H9 (cell line): Measurements from ENCODE around the gene SLC6A7. TPM values are rescaled to one million over a fixed set of nuclear protein-coding genes. Genes with fewer than 3 reads are reported as not detected.

Experiments
- DNase-seq: peaks from one replicate; pipeline ENCODE4 v3.0.0-alpha.2; 2017
- H2AFZ ChIP-seq: one replicate; pipeline ENCODE4 v1.6.1; 2013; ENCODE audit warnings: mild to moderate bottlenecking, low read length, control low read depth, moderate library complexity
- H2AK5ac ChIP-seq: 2 replicates; pipeline ENCODE4 v1.6.1; 2013; ENCODE audit warnings: low read length, control low read depth, mixed read lengths; ENCODE audit not compliant: insufficient read length
- H2BK120ac ChIP-seq: one replicate; pipeline ENCODE4 v1.6.1; 2013; ENCODE audit warnings: low read depth, mild to moderate bottlenecking, low read length, control low read depth, inconsistent platforms; ENCODE audit not compliant: poor library complexity, severe bottlenecking
- H2BK12ac ChIP-seq: 2 replicates; pipeline ENCODE4 v1.6.1; 2013; ENCODE audit warnings: low read length, control low read depth, mixed read lengths, low read depth; ENCODE audit not compliant: insufficient read length
- H2BK15ac ChIP-seq: 2 replicates; pipeline ENCODE4 v1.6.1; 2013; ENCODE audit warnings: low read depth, low read length, control low read depth
- H2BK20ac ChIP-seq: one replicate; pipeline ENCODE4 v1.6.1; 2013; ENCODE audit warnings: low read depth, mild to moderate bottlenecking, low read length, control low read depth, inconsistent platforms; ENCODE audit not compliant: poor library complexity, severe bottlenecking
- H2BK5ac ChIP-seq: 2 replicates; pipeline ENCODE4 v1.6.1; 2013; ENCODE audit warnings: low read length, control low read depth, mixed read lengths; ENCODE audit not compliant: insufficient read length
- H3K14ac ChIP-seq: 2 replicates; pipeline ENCODE4 v1.6.1; 2013; ENCODE audit warnings: low read length, control low read depth; ENCODE audit not compliant: insufficient read depth
- H3K18ac ChIP-seq: 2 replicates; pipeline ENCODE4 v1.6.1; 2013; ENCODE audit warnings: low read depth, mild to moderate bottlenecking, mixed read lengths, low read length, control low read depth; ENCODE audit not compliant: insufficient read length
- H3K23ac ChIP-seq: 2 replicates; pipeline ENCODE4 v1.6.1; 2013; ENCODE audit warnings: low read length, control low read depth, mixed read lengths, low read depth; ENCODE audit not compliant: insufficient read length
- H3K23me2 ChIP-seq: 2 replicates; pipeline ENCODE4 v1.6.1; 2013; ENCODE audit warnings: low read depth, mild to moderate bottlenecking, mixed read lengths, low read length, control low read depth; ENCODE audit not compliant: insufficient read length, poor library complexity, severe bottlenecking
- H3K27ac ChIP-seq: 2 replicates; pipeline ENCODE4 v1.5.1; 2013; ENCODE audit warnings: low read length, control low read depth, mixed read lengths, low read depth; ENCODE audit not compliant: insufficient read length
- H3K27me3 ChIP-seq: 2 replicates; pipeline ENCODE4 v1.6.1; 2013; ENCODE audit warnings: low read length, control low read depth, inconsistent platforms; ENCODE audit not compliant: insufficient read depth
- H3K4ac ChIP-seq: 2 replicates; pipeline ENCODE4 v1.6.1; 2013; ENCODE audit warnings: low read depth, mild to moderate bottlenecking, control low read depth, inconsistent platforms, low read length, moderate library complexity
- H3K4me1 ChIP-seq: 2 replicates; pipeline ENCODE4 v1.6.1; 2013; ENCODE audit warnings: low read length, control low read depth, inconsistent platforms; ENCODE audit not compliant: insufficient read depth
- H3K4me2 ChIP-seq: 2 replicates; pipeline ENCODE4 v1.6.1; 2013; ENCODE audit warnings: low read length, control low read depth, mixed read lengths; ENCODE audit not compliant: insufficient read length, insufficient read depth
- H3K56ac ChIP-seq: 2 replicates; pipeline ENCODE4 v1.6.1; 2013; ENCODE audit warnings: low read depth, mild to moderate bottlenecking, mixed read lengths, low read length, control low read depth; ENCODE audit not compliant: insufficient read length
- H3K79me1 ChIP-seq: 2 replicates; pipeline ENCODE4 v1.6.1; 2013; ENCODE audit warnings: low read depth, mild to moderate bottlenecking, moderate library complexity, low read length, control low read depth, inconsistent platforms; ENCODE audit not compliant: insufficient read depth, poor library complexity, severe bottlenecking
- H3K79me2 ChIP-seq: 2 replicates; pipeline ENCODE4 v1.6.1; 2013; ENCODE audit warnings: low read length, control low read depth, inconsistent platforms; ENCODE audit not compliant: insufficient read depth
- H3K9ac ChIP-seq: 2 replicates; pipeline ENCODE4 v1.6.1; 2013; ENCODE audit warnings: low read length, control low read depth, mixed read lengths; ENCODE audit not compliant: insufficient read length; ENCODE audit errors: extremely low read depth
- H3K9me3 ChIP-seq: one replicate; pipeline ENCODE4 v1.6.1; 2013; ENCODE audit warnings: low read depth, low read length, inconsistent platforms; ENCODE audit not compliant: control insufficient read depth
- H3T11ph ChIP-seq: one replicate; pipeline ENCODE4 v1.6.1; 2013; ENCODE audit warnings: mild to moderate bottlenecking, low read length, control low read depth, inconsistent platforms
- H4K20me1 ChIP-seq: one replicate; pipeline ENCODE4 v1.6.1; 2013; ENCODE audit not compliant: control insufficient read depth, insufficient read length, insufficient read depth
- H4K5ac ChIP-seq: 2 replicates; pipeline ENCODE4 v1.6.1; 2013; ENCODE audit warnings: low read depth, mild to moderate bottlenecking, mixed read lengths, low read length, control low read depth; ENCODE audit not compliant: insufficient read length
- H4K8ac ChIP-seq: replicated peaks from 2 replicates; pipeline ENCODE4 v1.6.1; 2013; ENCODE audit warnings: low read length, control low read depth, mixed read lengths, low read depth; ENCODE audit not compliant: insufficient read length
- H4K91ac ChIP-seq: 2 replicates; pipeline ENCODE4 v1.6.1; 2013; ENCODE audit warnings: low read depth, mild to moderate bottlenecking, moderate library complexity, mixed read lengths, low read length, control low read depth; ENCODE audit not compliant: insufficient read length
- H3K27ac Mint-ChIP-seq, 3 experiments: 2 replicates in 2 of 3; 3 replicates in 1 of 3; pipeline ENCODE4 v1.8.0; 2020 to 2021; ENCODE audit warnings: mixed read lengths in 3 of 3, mild to moderate bottlenecking in 1 of 3, moderate library complexity in 1 of 3
- H3K27me3 Mint-ChIP-seq: 2 replicates; pipeline ENCODE4 v1.8.0; 2021; ENCODE audit warnings: low read depth, mild to moderate bottlenecking, moderate library complexity, mixed read lengths
- H3K36me3 Mint-ChIP-seq, 3 experiments: 2 replicates in 2 of 3; 3 replicates in 1 of 3; pipeline ENCODE4 v1.8.0; 2020 to 2021; ENCODE audit warnings: low read depth in 3 of 3, mixed read lengths in 3 of 3; ENCODE audit not compliant: insufficient read depth in 1 of 3
- H3K4me1 Mint-ChIP-seq, 2 experiments: 2 replicates each; pipeline ENCODE4 v1.8.0; 2020; ENCODE audit warnings: mixed read lengths in 2 of 2
- H3K4me3 Mint-ChIP-seq, 2 experiments: 2 replicates in 1 of 2; 3 replicates in 1 of 2; pipeline ENCODE4 v1.8.0; 2020 to 2021; ENCODE audit warnings: mild to moderate bottlenecking in 2 of 2, mixed read lengths in 2 of 2, moderate library complexity in 1 of 2
- H3K9me3 Mint-ChIP-seq, 2 experiments: 2 replicates in 1 of 2; 3 replicates in 1 of 2; pipeline ENCODE4 v1.8.0; 2020; ENCODE audit warnings: mild to moderate bottlenecking in 2 of 2, mixed read lengths in 2 of 2, moderate library complexity in 1 of 2
- WGBS: extraction: QIAGEN DNeasy Blood & Tissue Kit; methylation state at CpG from one replicate; pipeline ENCODE4 v1.1.7; 2013; ENCODE audit warnings: missing lambda C conversion rate, low lambda C conversion rate, mixed read lengths; ENCODE audit not compliant: insufficient read length; ENCODE audit errors: extremely low coverage; 5-methylcytosine and 5-hydroxymethylcytosine counted together
- total RNA-seq: library from RNA; stranded (reverse); gene quantifications from 2 replicates; pipeline ENCODE4 v1.2.1, GENCODE V29; 2021
- TF ChIP-seq, protein P1 (sequence below): fragments of 200-600 bp; sonication (generic); conservative IDR thresholded peaks from 3 replicates; pipeline ENCODE4 v1.8.0; 2021; ENCODE audit warnings: antibody characterized with exemption, mild to moderate bottlenecking

Gene SLC6A7
- total RNA-seq, 1 experiment from 2014 or later, result not detected

DNA sequence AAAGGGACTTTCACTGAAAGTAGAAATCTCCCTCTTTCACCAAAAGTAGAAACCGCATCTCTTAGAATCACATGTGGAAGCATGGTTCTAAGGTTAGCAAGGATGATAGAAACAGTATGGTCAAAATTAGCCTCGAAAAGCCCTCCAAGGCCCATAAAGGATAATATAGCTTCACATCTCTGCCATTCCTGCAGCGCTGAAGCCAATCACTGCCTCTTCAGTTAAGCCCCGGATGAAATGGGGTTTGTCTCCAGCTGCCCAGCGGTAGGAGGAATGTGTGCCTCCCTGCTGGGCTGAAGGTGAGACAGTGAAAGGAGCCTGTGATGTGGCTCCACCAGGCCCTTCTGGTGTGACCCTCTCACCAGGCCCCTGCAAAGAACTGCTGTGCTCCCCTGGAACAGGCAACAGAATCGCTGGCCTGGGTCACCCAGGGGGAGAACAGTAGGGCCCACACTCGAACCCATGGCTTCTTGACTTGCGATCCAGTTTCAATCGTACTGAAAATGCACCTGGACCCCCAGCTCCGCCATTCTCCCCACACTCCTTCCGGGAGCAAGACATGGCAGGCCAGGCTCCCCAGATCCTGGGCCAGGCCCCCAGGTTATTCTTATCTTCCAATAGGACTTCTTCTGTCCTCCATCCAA, 52.5 kb downstream of the SLC6A7 start:
- Histone ChIP-seq H2BK5ac (no peak overlapping the region), H3T11ph (no peak overlapping the region), H4K8ac (no peak overlapping the region), H3K4ac (no peak overlapping the region), H3K56ac (no peak overlapping the region), H4K91ac (no peak overlapping the region), H4K20me1 (no peaks in the 10 kb centered on the region), H3K4me2 (no peak overlapping the region), H3K27me3 (no peaks in the 10 kb centered on the region), H3K23ac (no peak overlapping the region), H3K14ac (no peak overlapping the region), H2AFZ (no peak overlapping the region), H3K79me2 (no peaks in the 10 kb centered on the region), H2BK20ac (no peak overlapping the region), H3K4me1 (no peaks in the 10 kb centered on the region; the same call in 1 of the 2 replicates), H2BK120ac (no peak overlapping the region), H2BK12ac (no peak overlapping the region), H3K9ac (no peak overlapping the region), H3K27ac (no peak overlapping the region), H3K23me2 (no peaks in the 10 kb centered on the region), H3K9me3 (no peaks in the 10 kb centered on the region), H2BK15ac (no peak overlapping the region), H2AK5ac (no peak overlapping the region), H4K5ac (no peak overlapping the region), H3K18ac (no peak overlapping the region), H3K79me1 (no peaks in the 10 kb centered on the region)
- Mint-ChIP-seq H3K27me3 (peaks cover 8% of the 10 kb centered on the region), H3K36me3 (no peaks in the 10 kb centered on the region), H3K4me1 (peaks cover 3 to 13% of the 10 kb centered on the region in 2 experiments; a peak in 3 of 4 replicates), H3K4me3 (no peak overlapping the region), H3K27ac (no peak overlapping the region; a peak in 1 of 7 replicates), H3K9me3 (no peaks in the 10 kb centered on the region)
- TF ChIP-seq, protein P1, sequence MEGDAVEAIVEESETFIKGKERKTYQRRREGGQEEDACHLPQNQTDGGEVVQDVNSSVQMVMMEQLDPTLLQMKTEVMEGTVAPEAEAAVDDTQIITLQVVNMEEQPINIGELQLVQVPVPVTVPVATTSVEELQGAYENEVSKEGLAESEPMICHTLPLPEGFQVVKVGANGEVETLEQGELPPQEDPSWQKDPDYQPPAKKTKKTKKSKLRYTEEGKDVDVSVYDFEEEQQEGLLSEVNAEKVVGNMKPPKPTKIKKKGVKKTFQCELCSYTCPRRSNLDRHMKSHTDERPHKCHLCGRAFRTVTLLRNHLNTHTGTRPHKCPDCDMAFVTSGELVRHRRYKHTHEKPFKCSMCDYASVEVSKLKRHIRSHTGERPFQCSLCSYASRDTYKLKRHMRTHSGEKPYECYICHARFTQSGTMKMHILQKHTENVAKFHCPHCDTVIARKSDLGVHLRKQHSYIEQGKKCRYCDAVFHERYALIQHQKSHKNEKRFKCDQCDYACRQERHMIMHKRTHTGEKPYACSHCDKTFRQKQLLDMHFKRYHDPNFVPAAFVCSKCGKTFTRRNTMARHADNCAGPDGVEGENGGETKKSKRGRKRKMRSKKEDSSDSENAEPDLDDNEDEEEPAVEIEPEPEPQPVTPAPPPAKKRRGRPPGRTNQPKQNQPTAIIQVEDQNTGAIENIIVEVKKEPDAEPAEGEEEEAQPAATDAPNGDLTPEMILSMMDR, result no peak
- DNase-seq, result no peak
- no CpG with 5 or more reads among the region's 11 CpGs for WGBS
